Breast epithelium (tissue), 4 donors: Measurements from ENCODE around the gene PRPF18. TPM values are rescaled to one million over a fixed set of nuclear protein-coding genes. Genes with fewer than 3 reads are reported as not detected.

Experiments
- DNase-seq, 2 donors: peaks; one replicate each; pipeline ENCODE4 v3.0.0-alpha.2; 2019; ENCODE audit warnings: low spot score in 2 of 2
- H3K27ac ChIP-seq, 2 donors: fragments of 200-600 bp; sonication (generic) in 1 of 2; one replicate each; pipeline ENCODE4 v1.5.1; 2016 to 2019; ENCODE audit warnings: mild to moderate bottlenecking in 1 of 2
- H3K27me3 ChIP-seq, 2 donors: fragments of 200-600 bp; sonication (generic) in 1 of 2; one replicate each; pipeline versions ENCODE4 v1.5.1 to v1.6.0; 2017 to 2019; ENCODE audit warnings: control low read depth in 1 of 2, mild to moderate bottlenecking in 1 of 2
- H3K36me3 ChIP-seq: fragments of 200-600 bp; one replicate; pipeline ENCODE4 v1.5.1; 2019
- H3K4me1 ChIP-seq, 2 donors: fragments of 200-600 bp; sonication (generic); one replicate each; pipeline ENCODE4 v1.5.1; 2016 to 2019; ENCODE audit warnings: control low read depth in 1 of 2
- H3K4me3 ChIP-seq, 3 donors: fragments of 200-600 bp; sonication (generic); 1 replicate in 2 of 3; 2 replicates in 1 of 3; pipeline ENCODE4 v1.5.1; 2016 to 2019; ENCODE audit warnings: mild to moderate bottlenecking in 3 of 3, moderate library complexity in 2 of 3
- H3K9me3 ChIP-seq, 2 donors: fragments of 200-600 bp; sonication (generic) in 1 of 2; one replicate each; pipeline ENCODE4 v1.5.1; 2016 to 2019; ENCODE audit warnings: control low read depth in 1 of 2
- POLR2A ChIP-seq: fragments of 450-650 bp; IDR thresholded peaks from one replicate; pipeline ENCODE4 v1.6.1; 2016; ENCODE audit warnings: antibody characterized with exemption, mild to moderate bottlenecking, moderate library complexity
- POLR2AphosphoS5 ChIP-seq, 3 donors: sonication (generic); formaldehyde crosslinking; IDR thresholded peaks; one replicate each; pipeline ENCODE4 v1.6.1; 2017; ENCODE audit warnings: antibody characterized with exemption in 3 of 3
- intact Hi-C: fragments of 100-400 bp; cut with DNase I; formaldehyde crosslinking; loops from one replicate; pipeline ENCODE4 v1.15.1; 2023; ENCODE audit warnings: low total_unique reads
- total RNA-seq, 3 donors: library from RNA; depleted of rRNA; stranded (reverse); fragments of >200 nt; gene quantifications; one replicate each; pipeline ENCODE4 v1.1.0, GENCODE V29; 2016
- TF ChIP-seq, protein P1 (sequence below), 3 donors: fragments of 450-650 bp; IDR thresholded peaks; one replicate each; pipeline ENCODE4 v1.5.1; 2016 to 2017; ENCODE audit warnings: antibody characterized with exemption in 3 of 3, mild to moderate bottlenecking in 3 of 3, moderate library complexity in 3 of 3

Gene PRPF18
- total RNA-seq, 3 donors from 2014 or later: 29.6 to 48.6 (median 36.7) TPM

DNA sequence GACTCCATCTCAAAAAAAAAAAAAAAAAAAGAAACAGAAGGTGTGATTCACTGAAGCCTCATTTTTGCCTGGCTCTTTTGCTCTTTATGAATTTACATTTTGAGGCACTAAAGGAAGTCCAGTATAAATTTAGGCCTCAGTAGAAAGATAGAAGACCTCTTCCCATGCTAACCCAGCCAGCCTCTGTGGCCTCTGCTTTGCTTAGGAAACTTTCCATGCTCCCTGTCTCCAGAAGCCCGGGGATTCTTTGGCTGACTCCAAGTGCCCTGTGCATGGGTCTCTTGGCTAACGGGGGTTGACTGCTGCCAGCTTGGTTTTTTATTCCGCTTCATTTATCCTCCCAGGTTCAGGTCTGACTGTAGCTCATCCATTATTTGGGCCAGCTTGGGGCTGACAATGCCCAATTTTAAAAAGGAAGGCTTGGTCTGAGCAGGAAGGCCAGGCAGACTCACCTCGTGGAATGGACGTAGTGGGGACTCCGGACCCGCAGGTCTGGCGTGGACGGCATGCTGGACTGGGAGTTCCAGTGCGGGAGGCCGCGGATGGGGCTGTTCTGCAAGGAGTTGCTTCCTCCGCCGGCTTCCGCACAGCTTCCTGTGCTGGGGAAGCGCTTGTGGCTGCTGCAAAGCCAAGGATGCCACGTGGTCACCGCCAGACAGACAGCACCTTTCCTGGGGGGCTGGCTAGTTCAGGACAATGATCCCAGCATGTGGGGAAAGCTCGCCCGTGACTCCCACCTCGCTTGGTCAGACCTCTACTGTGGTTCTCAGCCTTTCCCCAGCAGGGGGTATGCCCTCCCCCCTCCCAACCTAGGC lies 72.3 kb downstream of the PRPF18 start:
- intact Hi-C loops: no loop called here
- Histone ChIP-seq H3K4me1 (no peaks in the 10 kb centered on the region), H3K27ac (no peak overlapping the region), H3K27me3 (no peaks in the 10 kb centered on the region), H3K36me3 (no peaks in the 10 kb centered on the region), H3K9me3 (no peaks in the 10 kb centered on the region), H3K4me3 (no peak overlapping the region)
- TF ChIP-seq POLR2AphosphoS5 (IDR thresholded peaks at IDR 0.05) (no peak), POLR2A (no peak)
- TF ChIP-seq, protein P1, sequence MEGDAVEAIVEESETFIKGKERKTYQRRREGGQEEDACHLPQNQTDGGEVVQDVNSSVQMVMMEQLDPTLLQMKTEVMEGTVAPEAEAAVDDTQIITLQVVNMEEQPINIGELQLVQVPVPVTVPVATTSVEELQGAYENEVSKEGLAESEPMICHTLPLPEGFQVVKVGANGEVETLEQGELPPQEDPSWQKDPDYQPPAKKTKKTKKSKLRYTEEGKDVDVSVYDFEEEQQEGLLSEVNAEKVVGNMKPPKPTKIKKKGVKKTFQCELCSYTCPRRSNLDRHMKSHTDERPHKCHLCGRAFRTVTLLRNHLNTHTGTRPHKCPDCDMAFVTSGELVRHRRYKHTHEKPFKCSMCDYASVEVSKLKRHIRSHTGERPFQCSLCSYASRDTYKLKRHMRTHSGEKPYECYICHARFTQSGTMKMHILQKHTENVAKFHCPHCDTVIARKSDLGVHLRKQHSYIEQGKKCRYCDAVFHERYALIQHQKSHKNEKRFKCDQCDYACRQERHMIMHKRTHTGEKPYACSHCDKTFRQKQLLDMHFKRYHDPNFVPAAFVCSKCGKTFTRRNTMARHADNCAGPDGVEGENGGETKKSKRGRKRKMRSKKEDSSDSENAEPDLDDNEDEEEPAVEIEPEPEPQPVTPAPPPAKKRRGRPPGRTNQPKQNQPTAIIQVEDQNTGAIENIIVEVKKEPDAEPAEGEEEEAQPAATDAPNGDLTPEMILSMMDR (IDR thresholded peaks at IDR 0.05): no peak
- no peak for DNase-seq

DNA sequence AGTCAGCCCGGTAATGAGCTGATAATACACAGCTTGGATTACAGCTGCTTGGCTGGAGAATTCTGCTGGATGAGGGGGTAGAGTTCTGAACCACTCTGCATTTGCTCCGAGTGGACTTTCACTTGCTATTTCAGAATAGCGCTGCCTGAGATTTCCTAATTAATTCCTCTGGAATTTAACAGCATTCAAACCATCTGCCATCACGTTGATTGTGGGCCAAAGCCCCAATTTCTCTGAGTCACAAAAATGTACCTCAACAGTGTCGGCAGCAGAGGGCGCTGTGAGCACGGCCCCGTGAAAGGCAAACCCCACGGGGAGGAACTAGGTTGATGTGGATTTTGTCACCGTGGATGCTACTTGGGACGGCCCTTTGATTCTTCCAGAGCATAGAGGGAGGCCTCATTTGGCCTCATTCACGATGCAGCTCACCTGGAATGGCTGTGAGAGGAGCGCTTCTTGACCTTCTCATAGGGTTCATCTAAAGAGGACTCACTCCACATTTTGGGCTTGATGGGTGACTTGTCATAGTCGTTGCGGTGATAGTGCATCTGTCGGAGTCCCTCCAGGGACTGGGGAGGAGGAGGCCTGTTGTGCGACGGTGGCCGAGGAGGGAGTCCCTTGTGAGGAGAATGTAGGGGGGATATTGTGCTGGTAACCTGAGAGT lies 73.3 kb downstream of the PRPF18 start:
- Histone ChIP-seq H3K36me3 (no peaks in the 10 kb centered on the region), H3K27me3 (no peaks in the 10 kb centered on the region), H3K4me3 (no peak overlapping the region), H3K4me1 (no peaks in the 10 kb centered on the region), H3K27ac (peak overlapping the region in 1 of 2 donors; percentile 30), H3K9me3 (no peaks in the 10 kb centered on the region)
- intact Hi-C loops: loop anchor here (5.0 kb wide), 1 partner anchor 117 kb away; no protein-coding TSS in a partner anchor
- DNase-seq: peak; percentile 33 to 62
- TF ChIP-seq POLR2A: no peak
- TF ChIP-seq POLR2AphosphoS5 (IDR thresholded peaks at IDR 0.05): peak; percentile 19 to 29 (median 23)
- TF ChIP-seq, protein P1 (IDR thresholded peaks at IDR 0.05): peak; percentile 82 to 92 (median 90)

- no peak for TF ChIP-seq POLR2AphosphoS5 (IDR thresholded peaks at IDR 0.05)
- no peak for TF ChIP-seq POLR2A
- TF ChIP-seq, protein P1 (IDR thresholded peaks at IDR 0.05): no peak
- Histone ChIP-seq H3K9me3 (no peaks in the 10 kb centered on the region), H3K36me3 (no peaks in the 10 kb centered on the region), H3K27ac (peak overlapping the region in 1 of 2 donors; percentile 30), H3K27me3 (no peaks in the 10 kb centered on the region), H3K4me3 (no peak overlapping the region), H3K4me1 (no peaks in the 10 kb centered on the region)
- intact Hi-C loops: loop anchor here (5.0 kb wide), 1 partner anchor 117 kb away; no protein-coding TSS in a partner anchor
- DNase-seq: no peak
These were observed 73.8 kb downstream of the PRPF18 start for GRCh38 chr10:13660551-13660920.

DNA sequence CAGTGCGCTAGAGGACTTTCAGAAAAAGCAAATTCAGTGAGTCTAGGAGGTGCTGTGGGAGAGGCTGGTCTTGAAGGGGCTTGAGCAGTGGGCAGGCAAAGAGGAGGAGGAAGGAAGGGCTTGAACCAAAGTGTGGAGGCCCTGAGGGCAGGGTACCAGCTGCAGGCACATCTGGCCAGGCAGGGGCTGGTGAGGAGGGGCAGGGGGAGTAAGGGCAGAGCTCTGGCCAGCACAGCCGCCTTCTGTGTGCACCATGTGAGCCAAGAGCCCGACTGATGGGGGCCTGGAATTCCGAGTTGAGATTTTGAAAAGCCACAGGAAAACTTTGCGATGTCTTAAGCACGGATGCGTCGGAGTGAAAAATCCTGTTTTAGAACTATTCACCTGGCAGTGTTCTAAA lies 74.5 kb downstream of the PRPF18 start:
- TF ChIP-seq, protein P1 (IDR thresholded peaks at IDR 0.05): no peak
- TF ChIP-seq POLR2AphosphoS5 (IDR thresholded peaks at IDR 0.05): no peak
- H3K9me3 ChIP-seq: no peaks in the 10 kb centered on the region
- H3K4me1 ChIP-seq: no peaks in the 10 kb centered on the region
- H3K27ac ChIP-seq: peak overlapping the region in 1 of 2 donors; percentile 29
- H3K36me3 ChIP-seq: no peaks in the 10 kb centered on the region
- H3K27me3 ChIP-seq: no peaks in the 10 kb centered on the region
- DNase-seq: no peak
- no peak overlapping the region for H3K4me3 ChIP-seq
- intact Hi-C loops: loop anchor here (5.0 kb wide), 1 partner anchor 116 kb away; no protein-coding TSS in a partner anchor
